Stimulated activated CD4-positive, alpha-beta T cell treated with anti-CD3 and anti-CD28 coated beads, TNF-alpha, amount 100 ng/mL, for 1 hour (primary cell): ENCODE data around the gene HIPK3.
"Not testable (repeated sequence)": the region's sequence is repeated elsewhere in the genome, so short reads cannot be mapped to it uniquely, and the experiment has no call there.

ENCODE experiments used
- DNase-seq, 3 donors: peaks; one replicate each; pipeline ENCODE4 v3.0.0-alpha.2; 2020; ENCODE audit warnings: low read depth in 3 of 3, low spot score in 1 of 3

Gene HIPK3

DNA sequence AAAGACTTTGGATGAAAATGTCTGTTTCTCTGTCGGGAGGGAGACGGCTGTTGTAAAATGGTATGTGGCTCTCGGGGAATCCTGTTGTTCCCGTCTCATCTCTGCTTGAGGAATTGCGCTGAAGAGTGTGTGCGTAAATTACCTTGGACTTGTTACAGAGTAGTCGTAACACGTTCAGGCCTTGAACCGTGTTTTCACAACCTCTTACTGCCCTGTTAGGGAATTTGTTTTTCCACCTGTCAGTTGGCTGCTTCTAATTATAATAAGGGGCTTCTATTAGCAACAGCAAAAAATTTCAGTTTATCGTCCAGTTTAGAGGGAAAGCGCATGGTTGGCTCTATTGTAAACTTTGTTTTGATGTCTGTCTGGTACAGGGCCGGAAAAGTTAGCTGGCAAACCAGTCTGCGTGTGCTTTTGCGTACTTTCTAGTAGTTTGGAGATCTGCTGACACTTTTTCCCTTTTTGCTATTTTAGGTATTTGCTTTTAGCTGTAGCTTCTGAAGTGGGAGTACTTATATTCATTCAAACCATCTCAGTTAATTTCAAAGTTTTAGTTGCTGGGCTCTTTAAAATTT lies 1.5 kb downstream of the HIPK3 start:
- DNase-seq, result peak in 1 of 3 donors; percentile 2

DNA sequence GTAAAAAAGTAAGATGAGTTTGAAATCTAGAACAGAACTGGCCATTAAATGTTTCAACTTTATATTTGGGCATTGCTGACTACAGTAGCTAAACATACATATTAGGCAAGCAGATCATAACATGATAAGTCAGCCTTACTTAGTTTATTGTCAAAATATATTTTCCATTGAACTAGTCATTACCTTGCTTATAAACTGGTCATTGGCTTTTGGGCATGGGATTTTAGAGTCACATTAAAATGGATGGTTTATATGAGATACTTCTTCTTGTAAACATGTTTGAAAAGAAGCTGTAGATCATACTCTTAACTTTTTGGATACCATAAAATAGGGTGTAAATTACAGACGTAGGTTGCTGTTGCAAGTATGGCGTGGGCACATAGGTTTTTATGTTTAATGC lies 2.7 kb downstream of the HIPK3 start:
- DNase-seq, result no peak

DNA sequence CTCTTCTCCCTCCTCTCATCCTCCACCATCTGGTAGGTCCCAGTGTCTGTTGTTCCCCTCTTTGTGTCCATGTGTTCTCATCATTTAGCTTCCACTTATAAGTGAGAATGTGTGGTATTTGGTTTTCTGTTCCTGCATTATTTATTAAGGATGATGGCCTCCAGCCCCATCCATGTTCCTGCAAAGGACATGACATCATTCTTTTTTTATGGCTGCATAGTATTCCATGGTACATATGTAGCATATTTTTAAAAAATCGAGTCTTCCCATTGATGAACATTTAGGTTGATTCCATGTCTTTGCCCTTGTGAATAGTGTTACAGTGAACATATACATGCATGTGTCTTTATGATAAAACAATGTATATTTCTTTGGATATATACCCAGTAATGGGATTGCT lies 4.2 kb downstream of the HIPK3 start:
- DNase-seq, result not testable (repeated sequence)

DNA sequence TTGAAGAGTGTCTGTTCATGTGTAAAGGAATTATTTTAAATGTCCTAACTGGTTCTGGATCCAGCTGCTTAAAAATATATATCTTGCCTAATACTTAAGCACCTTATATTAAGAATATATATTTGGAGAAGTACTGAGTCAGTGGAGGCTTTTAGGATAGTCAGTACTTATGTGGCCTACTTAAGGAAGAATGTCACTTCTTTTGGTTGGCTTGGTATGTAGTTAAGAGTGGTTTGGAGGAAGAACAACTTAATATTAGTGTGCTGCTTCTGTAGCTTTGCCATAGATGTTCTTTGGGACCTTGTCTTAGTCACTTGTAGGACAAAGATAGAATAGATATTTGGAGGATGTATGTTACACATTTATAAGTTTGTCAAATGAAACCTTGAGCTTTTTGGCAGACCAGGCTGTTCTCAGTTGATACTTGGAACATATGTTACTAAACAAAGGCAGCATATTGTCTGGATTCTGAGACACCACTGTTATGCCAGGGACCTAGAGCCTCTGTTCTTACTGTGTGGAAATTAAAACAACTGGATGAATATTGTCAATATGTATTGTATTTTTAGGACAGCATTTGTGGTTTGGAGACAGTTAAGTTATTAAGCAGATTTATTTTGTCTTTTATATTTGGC lies 4.9 kb downstream of the HIPK3 start:
- no peak for DNase-seq

DNA sequence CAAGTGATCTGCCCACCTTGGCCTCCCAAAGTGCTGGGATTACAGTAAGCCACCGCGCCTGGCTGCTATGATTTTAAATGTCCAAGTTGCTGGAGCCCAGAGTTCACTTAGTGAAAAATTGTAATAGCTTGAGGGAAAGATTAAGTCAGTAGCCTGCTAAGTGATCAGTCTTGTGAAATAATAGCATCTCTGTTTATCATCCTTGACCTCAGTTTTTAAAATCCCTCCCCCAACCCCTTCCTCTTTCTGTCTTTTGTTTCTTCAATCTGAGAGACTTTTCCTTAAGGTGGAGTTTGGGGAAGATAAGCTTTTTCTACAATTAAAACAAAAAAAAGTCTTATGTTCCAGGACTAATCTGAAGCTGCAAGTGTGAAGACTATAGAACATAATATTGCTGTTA lies 6.4 kb downstream of the HIPK3 start:
- no peak for DNase-seq

DNA sequence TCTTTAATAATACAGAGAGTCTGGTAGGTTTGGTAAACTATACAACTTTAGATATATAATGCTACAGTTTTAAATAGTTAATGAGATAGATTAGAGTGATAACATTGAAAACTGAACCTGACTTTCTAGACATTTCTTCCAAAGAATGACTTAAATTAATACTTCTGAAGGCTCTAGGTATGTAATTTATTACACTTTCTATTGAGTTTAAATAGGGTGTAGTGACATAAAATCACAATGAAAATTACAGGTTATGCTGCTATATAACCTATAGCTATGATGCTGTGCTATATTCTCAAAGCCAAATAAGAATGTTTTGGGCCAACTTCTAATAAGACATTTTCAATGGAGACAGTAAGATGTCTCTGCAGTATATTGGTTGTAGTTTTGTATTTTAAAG lies 7.7 kb downstream of the HIPK3 start:
- no peak for DNase-seq

DNA sequence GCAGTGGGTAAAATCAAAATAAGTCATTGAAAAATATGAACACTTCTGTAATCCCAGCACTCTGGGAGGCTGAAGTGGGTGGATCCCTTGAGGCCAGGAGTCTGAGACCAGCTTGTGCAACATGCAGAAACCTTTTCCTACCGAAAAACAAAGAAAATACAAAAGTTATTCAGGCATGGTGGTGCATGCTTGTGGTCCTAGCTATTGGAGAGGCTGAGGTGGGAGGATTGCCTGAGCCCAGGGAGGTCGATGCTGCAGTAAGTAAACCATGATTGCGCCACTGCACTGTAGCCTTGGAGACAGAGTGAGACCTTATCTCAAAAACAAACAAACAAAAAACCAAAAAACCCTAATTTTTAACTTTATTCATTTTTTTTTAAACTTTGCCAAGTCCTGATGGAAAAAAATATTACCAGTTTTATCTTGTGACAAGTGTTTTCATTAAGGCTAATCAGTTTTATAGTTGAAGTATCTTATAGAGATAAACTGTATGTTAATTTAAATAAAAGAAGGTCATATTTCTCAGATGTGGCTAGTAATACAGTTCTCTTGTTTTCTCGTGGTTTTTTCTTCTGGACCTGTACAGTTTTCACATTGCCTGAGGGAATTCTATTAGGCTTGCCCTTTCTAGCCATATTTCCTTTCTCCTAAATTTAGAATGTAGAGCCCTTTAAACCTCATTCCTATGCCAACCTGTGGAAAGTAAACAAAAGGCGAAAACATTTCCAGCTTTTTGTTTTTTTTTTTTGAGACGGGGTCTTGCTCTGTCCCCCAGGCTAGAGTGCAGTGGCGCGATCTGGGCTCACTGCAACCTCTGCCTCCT lies 9.4 kb downstream of the HIPK3 start:
- no peak for DNase-seq

DNA sequence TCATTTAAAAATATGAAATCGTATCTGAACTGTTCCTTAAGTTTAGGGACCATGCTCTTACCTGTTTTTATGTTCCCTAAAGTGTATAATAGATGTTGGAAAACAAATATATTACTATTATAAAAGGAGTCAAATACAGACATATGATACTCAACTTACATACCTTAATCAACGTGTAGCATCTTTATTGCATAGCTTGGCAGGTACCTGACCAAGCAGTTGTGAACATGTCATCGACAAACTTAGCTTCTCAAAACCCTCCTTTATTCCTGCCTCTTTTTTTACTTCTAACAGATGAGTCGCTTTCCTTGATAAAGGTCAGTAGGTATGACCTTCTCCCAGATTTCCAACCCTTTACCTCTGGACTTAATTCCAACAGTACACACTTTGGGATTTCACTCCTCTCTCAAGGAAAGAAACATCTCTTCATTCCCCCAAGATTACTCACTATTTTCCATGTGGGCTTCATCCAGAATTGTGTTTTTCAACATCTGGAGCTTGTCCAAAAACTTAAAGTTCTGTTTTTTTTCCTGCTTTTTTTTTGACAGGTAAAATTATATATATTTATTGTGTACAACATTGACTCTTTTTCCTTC lies 11.9 kb downstream of the HIPK3 start:
- DNase-seq, result no peak

DNA sequence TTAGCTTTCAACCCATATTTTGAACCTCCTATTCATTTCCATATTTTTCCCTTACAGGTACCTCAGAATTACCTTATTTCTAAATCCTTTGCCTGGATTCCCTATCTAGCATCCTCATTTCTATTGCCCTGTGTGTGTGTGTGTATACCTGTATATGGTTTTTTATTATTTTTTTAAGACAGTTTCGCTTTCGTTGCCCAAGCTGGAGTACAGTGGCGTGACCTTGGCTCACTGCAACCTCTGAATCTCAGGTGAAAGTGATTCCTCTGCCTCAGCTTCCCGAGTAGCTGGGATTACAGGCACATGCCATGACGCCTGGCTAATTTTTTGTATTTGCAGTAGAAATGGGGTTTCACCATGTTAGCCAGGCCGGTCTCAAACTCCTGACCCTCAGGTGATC lies 12.6 kb downstream of the HIPK3 start:
- DNase-seq, result no peak

DNA sequence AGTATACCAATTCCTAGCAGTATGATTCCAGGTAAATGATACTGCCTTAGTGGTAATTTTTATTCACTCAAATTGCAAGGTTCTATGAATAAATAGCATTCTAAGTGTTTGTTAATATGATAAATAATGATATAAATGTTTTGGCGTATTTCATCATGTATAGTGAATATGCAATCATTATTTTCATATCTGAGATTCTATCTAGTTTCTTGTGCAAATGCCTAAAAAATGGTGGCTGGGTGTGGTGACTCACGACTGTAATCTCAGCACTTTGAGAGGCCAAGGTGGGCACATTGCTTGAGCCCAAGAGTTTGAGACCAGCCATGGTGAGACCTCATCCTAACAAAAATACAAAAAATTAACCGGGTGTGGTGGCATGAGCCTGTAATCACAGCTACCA lies 13.9 kb downstream of the HIPK3 start:
- DNase-seq, result no peak

DNA sequence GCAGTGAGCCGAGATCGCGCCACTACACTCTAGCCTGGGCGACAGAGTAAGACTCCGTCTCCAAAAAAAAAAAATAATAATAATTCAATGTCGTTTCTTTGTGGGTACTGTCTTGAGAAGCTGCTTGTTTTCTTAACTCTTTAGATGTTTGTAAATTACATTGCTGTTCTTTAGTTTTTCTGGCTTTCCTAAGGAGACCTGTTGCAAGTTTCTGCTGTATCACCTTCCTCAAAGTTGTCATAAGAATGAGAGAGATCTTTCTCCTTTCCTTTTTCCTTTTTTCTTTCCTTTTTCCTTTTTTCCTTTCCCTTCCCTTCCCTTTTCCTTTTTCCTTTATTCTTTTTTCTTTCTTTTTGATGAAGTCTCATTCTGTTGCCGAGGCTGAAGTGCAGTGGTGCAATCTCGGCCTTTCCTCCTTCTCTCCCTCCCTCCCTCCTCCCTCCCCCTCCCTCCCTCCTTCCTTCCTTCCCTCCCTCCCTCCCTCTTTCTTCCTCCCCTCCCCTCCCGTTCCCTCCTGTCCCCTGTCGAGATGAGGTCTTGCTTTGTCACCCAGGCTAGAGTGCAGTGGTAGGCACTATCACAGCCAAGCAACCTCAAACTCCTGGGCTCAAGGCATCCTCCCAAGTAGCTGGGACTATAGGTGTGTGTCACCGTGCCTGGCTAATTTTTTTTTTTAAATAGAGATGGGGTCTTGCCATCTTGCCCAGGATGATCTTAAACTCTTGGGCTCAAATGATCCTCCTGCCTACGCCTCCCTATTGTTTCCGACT lies 15.3 kb downstream of the HIPK3 start:
- no peak for DNase-seq

DNA sequence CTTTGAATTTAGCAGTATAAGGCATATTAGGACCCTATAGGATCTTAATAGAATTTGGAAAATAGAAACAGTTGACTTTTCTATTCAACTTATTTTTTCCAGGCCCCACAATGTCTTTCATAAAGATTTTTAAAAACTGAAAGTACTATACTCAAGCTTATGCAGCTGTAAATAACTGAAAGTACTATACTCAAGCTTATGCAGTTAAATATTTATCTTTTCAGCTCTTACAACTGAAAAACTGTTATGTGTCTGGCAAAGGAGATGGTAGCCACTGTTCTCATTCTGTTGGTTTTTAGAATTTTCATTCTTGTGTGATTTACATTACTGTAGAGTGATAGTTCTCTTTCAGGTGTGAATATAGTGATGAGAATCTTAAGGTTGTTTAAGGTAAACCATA lies 16.5 kb downstream of the HIPK3 start:
- DNase-seq, result no peak

DNA sequence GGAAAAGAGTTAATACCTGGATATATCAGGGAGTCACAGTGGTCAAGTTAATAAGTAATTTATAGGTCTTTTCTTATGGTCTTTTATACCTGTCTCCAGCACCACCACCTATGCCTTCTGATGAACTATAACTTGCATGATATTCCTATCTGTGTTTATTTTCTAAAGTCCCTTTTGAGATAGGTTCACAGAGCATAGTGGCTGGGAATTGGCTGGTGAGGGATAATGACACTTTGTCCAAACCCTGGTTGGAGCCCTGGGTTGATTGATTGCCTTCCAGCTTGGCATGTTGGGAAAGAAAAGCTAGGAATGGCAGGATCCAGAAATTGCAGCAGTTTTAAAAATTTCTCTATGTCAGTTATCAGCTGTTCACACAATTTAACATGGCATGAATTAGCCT lies 23.2 kb downstream of the HIPK3 start:
- no peak for DNase-seq

DNA sequence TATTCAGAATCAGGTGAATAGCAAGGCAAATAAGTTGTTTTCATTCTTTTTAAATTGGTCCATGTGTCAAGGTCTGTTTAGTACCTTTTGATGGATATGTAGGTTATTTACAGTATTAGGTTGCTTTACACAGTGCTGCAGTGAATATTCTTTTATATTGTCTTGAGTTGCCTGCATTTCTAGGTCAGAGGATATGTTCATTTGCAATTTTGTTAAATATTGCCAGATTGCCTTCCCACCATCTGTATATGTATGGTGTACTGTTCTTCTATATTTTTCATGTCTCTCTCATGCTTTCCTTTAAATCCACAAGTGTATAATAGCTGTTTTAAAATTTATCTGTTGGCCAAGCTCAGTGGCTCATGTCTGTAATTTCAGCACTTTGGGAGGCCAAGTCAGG lies 24.6 kb downstream of the HIPK3 start:
- DNase-seq, result no peak

DNA sequence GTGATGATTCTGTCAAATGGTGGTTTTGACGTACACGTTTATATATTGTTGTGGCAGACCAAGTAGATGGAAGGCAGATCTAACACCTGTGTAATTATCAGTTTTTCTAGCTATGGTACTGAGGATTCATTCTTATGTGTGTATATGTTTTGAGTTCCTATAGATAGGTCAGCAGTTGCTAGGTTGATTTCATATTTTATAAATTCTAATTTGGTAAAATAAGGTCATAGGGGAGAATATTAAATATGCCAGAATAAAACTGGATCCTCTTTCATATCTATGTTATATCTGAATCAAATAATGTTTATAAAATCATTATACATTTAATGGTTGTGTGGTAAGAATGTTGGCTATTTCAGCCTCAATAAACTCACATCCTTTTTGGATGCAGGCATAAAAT lies 27.6 kb downstream of the HIPK3 start:
- DNase-seq, result no peak

DNA sequence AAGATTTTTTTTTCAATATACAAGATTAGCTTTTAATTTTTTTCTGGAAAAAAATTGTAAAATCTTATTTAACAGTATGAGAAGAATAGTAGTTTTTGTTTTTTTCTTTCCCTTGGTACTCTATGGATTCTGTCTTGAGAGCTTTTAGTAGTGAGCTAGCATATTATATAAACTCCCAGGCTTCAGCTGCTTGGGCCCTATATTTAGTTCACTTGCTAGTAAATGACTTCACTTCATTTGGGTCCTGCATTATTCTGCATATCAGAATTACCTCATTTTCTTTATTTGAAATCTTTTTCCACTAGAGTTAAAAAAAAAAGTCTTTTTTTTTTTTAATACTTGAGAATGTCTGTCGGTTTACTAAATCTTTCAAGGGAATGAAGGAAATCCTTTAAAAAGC lies 33.1 kb downstream of the HIPK3 start:
- no peak for DNase-seq

DNA sequence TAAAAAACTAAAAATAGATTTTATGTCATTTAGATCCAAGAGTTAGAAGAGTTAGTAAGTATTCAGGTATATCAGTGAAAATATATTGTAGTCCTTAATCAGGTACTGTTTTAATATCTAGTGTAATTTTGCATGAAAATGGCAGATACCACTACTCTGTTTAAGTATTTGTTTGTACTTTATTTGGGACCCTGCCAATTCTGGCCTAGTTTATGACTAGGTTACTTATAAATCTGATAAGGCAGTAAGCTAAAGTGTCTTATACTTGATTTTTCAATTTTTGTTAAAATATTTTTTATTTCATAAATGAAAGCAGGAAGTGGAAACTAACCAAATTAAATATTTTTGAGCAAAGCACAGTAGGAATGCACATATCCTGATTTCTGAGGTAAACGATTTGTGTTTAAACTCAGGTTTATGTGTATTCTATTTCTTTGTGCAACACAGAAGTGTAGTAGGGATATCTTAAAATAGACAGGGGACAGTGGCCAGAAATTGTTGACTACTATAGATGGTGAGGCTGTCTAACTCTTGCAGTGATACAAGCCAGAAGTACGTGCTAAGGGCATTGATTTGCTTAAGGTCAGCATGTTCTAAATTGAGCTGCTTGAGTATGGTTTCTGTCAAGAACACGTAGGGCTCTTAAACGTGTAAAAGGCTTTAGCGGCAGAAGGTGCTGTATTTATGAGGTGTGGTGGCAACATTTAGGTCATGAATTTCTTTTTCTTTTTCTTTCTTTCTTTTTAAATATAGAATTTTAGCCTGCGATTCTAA lies 34.0 kb downstream of the HIPK3 start:
- DNase-seq, result no peak

DNA sequence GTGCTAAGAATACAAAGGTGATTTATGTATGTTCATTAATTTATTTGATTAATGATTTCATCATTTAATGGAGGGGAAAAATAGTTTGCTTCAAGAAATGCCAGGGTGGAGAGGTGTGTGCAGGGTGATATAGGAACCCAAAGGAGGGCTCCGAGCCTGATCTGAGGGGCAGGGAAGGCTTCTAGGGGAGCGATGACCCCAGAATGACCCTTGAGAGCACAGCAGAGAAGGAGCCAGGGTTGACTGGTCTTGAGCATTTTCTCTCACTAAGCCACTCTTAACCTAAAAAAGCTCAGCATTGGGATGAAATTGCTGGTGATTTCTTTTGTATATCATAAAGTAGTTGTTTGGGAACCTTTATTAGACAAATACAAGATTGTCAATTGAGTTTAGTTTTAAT lies 35.1 kb downstream of the HIPK3 start:
- DNase-seq, result no peak

DNA sequence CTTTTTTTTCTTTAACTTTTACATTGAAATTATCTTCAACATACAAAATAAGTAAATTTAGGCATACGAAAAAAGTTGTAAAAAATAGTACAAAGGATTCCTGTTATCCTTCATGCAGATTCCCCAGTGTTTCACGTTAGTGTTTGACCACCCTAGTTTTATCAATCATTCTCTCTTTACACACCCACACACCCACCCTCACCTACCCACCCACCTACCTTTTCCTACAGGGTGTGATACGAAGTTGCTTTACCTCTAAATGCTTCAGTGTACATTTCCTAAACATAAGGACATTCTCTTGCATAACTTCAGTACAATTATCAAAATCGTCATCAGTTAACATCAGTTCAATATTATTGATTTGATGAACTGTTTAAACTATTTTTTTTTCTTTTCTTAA lies 37.0 kb downstream of the HIPK3 start:
- no peak for DNase-seq

DNA sequence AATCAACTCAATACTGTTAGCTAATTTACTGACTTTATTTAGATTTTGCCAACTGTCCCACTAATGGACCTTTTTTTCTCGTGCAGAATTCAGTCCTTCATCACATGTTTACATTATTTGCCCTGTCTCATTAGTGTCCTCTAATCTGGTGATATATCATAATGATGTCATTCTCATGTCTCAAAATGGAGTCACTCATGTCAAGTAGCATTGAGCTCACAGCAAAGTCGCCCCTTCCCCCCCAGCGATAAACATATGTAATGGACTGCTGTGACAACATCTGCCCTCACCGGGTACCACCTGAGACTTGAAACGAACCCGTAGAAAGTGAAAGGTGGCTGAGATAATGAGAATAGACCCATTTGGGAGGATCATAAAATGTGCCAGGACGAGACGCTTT lies 37.6 kb downstream of the HIPK3 start:
- no peak for DNase-seq

DNA sequence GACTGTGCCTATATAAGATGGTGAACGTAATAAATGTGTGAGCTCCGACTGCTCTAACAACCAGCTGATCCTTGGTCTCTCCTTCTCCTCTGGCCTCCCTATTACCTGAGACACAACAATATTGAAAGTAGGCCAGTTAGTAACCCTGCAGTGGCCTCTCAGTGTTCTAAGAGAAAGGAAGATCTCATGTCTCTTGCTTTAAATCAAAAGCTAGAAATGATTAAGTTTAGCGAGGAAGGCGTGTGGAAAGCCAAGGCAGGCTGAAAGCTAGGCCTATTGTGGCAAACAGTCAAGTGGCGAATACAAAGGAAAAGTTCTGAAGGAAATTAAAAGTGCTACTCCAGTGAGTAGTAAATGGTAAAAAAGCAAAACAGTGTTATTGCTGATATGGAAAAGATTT lies 39.5 kb downstream of the HIPK3 start:
- no peak for DNase-seq
